ENCODE results near the gene JAG1. TPM values are rescaled to one million over a fixed set of nuclear protein-coding genes. Genes with fewer than 3 reads are reported as not detected.

The JAG1 gene
- total RNA-seq, 1 experiment from 2014 or later = 8.3 TPM

DNA sequence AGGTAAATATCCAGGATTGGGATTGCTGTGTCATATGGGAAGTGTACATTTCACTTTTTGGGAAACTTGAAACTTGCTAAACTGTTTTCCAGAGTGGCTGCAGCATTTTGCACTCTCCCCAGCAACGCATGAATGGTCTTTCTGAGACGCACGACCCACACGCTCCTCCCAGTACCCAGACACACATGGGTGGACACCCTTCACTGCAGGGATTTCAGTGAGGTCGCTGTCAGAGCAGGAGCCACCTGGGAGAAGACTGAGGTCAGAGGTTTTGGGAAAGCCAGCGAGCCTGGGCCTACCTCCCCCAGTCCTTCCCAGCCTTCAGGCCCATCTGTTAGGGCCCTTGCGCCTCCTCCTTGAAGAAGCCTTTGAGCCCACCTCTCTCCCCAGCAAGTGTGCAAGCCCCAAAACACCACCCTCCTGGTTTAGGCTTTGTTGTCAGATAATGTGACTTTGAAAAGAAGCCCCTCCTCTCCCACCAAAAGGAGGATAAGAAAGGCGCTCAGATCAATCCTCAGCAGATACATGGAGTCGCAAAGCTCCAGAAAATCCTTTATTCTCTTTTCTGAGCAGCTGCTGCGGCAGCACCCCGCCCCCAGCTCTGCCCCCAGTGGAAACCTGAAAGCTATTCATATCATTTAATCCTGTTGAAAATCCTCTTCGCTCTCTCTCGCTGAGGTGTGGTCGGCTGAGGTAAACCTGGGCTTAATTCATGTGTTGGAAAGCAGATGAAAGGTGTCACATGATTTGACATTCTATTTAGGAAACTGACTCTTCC is 12.7 kb upstream of the JAG1 start:
- no peak overlapping the region for H3K27ac ChIP-seq (ENCODE audit: low read length)
- no peak overlapping the region for H2AFZ ChIP-seq (ENCODE audit: low read length)
- H4K20me1 ChIP-seq (ENCODE audit: insufficient read depth, low read depth, low read length) = no peaks in the 10 kb centered on the region
- no peaks in the 10 kb centered on the region for H3K4me1 ChIP-seq (ENCODE audit: low read length)
- no peaks in the 10 kb centered on the region for H3K27me3 ChIP-seq (ENCODE audit: low read length)
- no peak overlapping the region for H3K4me3 ChIP-seq (ENCODE audit: low read length)
- no peaks in the 10 kb centered on the region for H3K9me2 ChIP-seq (replicated peaks; ENCODE audit: insufficient read depth, low read length)
- H3K4me2 ChIP-seq (ENCODE audit: low read depth, low read length, poor library complexity, severe bottlenecking) = no peak overlapping the region
- no peaks in the 10 kb centered on the region for H3K36me3 ChIP-seq (ENCODE audit: insufficient read depth, low read length)
- no peaks in the 10 kb centered on the region for H3K9me3 ChIP-seq (ENCODE audit: low read length)
- no peak for DNase-seq
- no peaks in the 10 kb centered on the region for H3K79me2 ChIP-seq (ENCODE audit: low read length)
- no peak overlapping the region for H3K9ac ChIP-seq (ENCODE audit: low read length)

DNA sequence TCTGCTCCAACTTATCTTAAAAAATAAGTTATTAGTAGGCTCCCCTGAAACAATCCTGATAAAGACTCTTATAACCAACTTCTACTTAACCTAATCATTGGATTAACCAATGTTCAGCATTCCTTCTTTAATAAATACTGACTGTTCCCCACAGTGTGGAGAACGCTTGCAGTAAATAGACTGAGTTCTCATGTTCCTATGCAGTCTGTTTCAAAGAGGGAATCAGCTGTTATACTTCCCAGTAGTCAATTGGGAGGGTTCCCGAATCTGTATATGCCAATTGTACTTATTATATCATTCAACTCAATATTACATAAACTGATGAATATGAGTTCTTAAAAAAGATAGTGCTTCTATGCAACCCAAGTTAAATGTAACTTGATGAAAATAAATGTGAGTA is 9.7 kb upstream of the JAG1 start:
- no peaks in the 10 kb centered on the region for H3K9me3 ChIP-seq (ENCODE audit: low read length)
- no peaks in the 10 kb centered on the region for H3K79me2 ChIP-seq (ENCODE audit: low read length)
- no peaks in the 10 kb centered on the region for H4K20me1 ChIP-seq (ENCODE audit: insufficient read depth, low read depth, low read length)
- H3K9me2 ChIP-seq (replicated peaks; ENCODE audit: insufficient read depth, low read length) = no peaks in the 10 kb centered on the region
- no peaks in the 10 kb centered on the region for H3K27me3 ChIP-seq (ENCODE audit: low read length)
- H3K27ac ChIP-seq (ENCODE audit: low read length) = no peak overlapping the region
- no peak for DNase-seq
- H3K9ac ChIP-seq (ENCODE audit: low read length) = no peak overlapping the region
- H3K4me1 ChIP-seq (ENCODE audit: low read length) = no peaks in the 10 kb centered on the region
- no peak overlapping the region for H3K4me2 ChIP-seq (ENCODE audit: low read depth, low read length, poor library complexity, severe bottlenecking)
- no peak overlapping the region for H3K4me3 ChIP-seq (ENCODE audit: low read length)
- no peak overlapping the region for H2AFZ ChIP-seq (ENCODE audit: low read length)
- H3K36me3 ChIP-seq (ENCODE audit: insufficient read depth, low read length) = no peaks in the 10 kb centered on the region

DNA sequence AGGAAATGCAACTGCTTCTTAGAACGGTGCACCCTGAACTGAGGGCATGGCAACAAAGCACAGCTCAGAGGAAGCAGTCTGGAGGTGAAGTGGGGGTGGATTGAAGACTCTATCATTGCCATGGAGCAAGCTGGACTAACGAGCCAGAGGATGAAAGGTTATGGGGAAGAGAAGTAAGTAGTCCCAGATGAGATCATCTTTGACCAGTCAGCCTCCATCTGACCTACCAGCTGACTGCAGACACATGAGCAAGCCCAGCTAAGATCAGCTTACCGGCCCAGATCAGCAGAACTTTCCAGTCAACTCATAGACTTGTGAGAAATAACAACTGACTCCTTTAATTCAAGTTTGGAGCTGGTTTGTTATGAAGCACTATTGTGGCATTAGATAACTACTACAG is 9.1 kb upstream of the JAG1 start:
- DNase-seq = no peak
- H3K9me3 ChIP-seq (ENCODE audit: low read length) = no peaks in the 10 kb centered on the region

DNA sequence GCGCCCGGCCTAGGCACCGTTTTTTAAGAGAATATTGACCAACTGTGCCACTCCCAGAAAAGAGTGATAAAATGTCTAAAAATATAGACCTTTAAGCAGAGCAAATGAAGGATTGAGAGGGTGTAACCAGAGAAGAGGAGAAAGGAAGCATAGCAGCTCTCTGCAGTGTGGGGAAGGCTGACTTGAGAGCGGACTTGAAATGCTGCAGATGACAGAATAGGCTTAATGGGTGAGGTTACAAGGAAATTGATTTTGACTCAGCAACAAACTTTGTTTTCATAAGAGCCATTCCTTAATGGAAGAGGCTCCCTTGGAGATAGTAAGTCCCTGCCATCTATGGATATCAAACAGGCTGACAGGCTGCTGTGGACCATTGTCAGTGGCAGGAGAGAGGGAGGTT is 7.7 kb upstream of the JAG1 start:
- H3K27ac ChIP-seq (ENCODE audit: low read length) = no peak overlapping the region
- H3K27me3 ChIP-seq (ENCODE audit: low read length) = no peaks in the 10 kb centered on the region
- H3K36me3 ChIP-seq (ENCODE audit: insufficient read depth, low read length) = no peaks in the 10 kb centered on the region
- no peaks in the 10 kb centered on the region for H3K9me2 ChIP-seq (replicated peaks; ENCODE audit: insufficient read depth, low read length)
- no peaks in the 10 kb centered on the region for H3K4me1 ChIP-seq (ENCODE audit: low read length)
- no peak overlapping the region for H3K4me2 ChIP-seq (ENCODE audit: low read depth, low read length, poor library complexity, severe bottlenecking)
- no peaks in the 10 kb centered on the region for H4K20me1 ChIP-seq (ENCODE audit: insufficient read depth, low read depth, low read length)
- DNase-seq = no peak
- no peak overlapping the region for H3K9ac ChIP-seq (ENCODE audit: low read length)
- no peak overlapping the region for H2AFZ ChIP-seq (ENCODE audit: low read length)
- no peaks in the 10 kb centered on the region for H3K79me2 ChIP-seq (ENCODE audit: low read length)
- H3K4me3 ChIP-seq (ENCODE audit: low read length) = no peak overlapping the region
- no peaks in the 10 kb centered on the region for H3K9me3 ChIP-seq (ENCODE audit: low read length)

More for the DNA sequence above, 9.1 kb upstream of the JAG1 start:
- Histone ChIP-seq H2AFZ (ENCODE audit: low read length) (no peak overlapping the region), H3K9ac (ENCODE audit: low read length) (no peak overlapping the region), H4K20me1 (ENCODE audit: insufficient read depth, low read depth, low read length) (no peaks in the 10 kb centered on the region), H3K27ac (ENCODE audit: low read length) (no peak overlapping the region), H3K9me2 (replicated peaks; ENCODE audit: insufficient read depth, low read length) (no peaks in the 10 kb centered on the region), H3K27me3 (ENCODE audit: low read length) (no peaks in the 10 kb centered on the region), H3K4me1 (ENCODE audit: low read length) (no peaks in the 10 kb centered on the region), H3K79me2 (ENCODE audit: low read length) (no peaks in the 10 kb centered on the region), H3K4me2 (ENCODE audit: low read depth, low read length, poor library complexity, severe bottlenecking) (no peak overlapping the region), H3K4me3 (ENCODE audit: low read length) (no peak overlapping the region), H3K36me3 (ENCODE audit: insufficient read depth, low read length) (no peaks in the 10 kb centered on the region)

DNA sequence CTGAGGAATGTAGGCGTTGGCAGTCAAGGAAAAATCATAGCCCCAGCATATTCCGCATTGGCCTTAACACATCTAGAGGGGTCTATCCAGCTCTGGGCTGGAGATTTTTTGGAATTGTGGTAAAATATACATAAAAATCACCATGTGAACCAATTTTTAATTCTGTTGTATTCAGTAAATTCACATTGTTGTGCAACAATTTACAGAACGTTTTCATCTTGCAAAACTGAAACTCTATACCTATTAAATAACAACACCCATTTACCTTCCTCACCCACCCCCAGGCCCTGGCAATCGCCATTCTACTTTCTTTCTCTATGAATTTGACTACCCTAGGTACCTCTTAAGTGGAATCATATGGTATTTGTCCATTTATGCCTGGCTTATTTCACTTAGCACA is 6.8 kb upstream of the JAG1 start:
- Histone ChIP-seq H3K4me3 (ENCODE audit: low read length) (no peak overlapping the region), H3K27ac (ENCODE audit: low read length) (no peak overlapping the region), H3K9me3 (ENCODE audit: low read length) (no peaks in the 10 kb centered on the region), H4K20me1 (ENCODE audit: insufficient read depth, low read depth, low read length) (no peaks in the 10 kb centered on the region), H3K79me2 (ENCODE audit: low read length) (no peaks in the 10 kb centered on the region), H3K36me3 (ENCODE audit: insufficient read depth, low read length) (no peaks in the 10 kb centered on the region), H3K27me3 (ENCODE audit: low read length) (no peaks in the 10 kb centered on the region), H3K4me1 (ENCODE audit: low read length) (no peaks in the 10 kb centered on the region), H3K4me2 (ENCODE audit: low read depth, low read length, poor library complexity, severe bottlenecking) (no peak overlapping the region), H3K9ac (ENCODE audit: low read length) (no peak overlapping the region), H2AFZ (ENCODE audit: low read length) (no peak overlapping the region), H3K9me2 (replicated peaks; ENCODE audit: insufficient read depth, low read length) (no peaks in the 10 kb centered on the region)
- DNase-seq = no peak

DNA sequence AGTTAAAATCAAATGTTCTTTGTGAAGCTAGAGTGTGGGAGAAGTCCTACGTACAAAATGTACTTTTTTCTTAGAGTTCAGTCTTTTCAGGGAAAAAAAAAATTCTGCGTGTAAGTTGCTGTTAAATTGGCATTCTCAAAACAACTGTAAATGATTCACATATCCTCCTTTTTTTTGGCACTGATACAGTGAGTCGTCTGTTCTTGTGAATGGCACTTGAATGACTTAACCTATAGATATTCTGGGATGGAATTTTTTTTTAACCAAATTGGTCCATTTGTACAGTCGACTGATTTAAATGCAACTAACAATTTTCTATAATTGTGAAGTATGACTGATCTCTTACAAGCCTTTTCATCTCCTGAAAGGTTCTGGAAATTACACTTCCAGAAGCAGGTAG is 5.5 kb upstream of the JAG1 start:
- DNase-seq = no peak
- Histone ChIP-seq H3K27me3 (ENCODE audit: low read length) (no peaks in the 10 kb centered on the region), H2AFZ (ENCODE audit: low read length) (no peak overlapping the region), H3K4me1 (ENCODE audit: low read length) (peaks cover 12% of the 10 kb centered on the region), H3K4me3 (ENCODE audit: low read length) (no peak overlapping the region), H4K20me1 (ENCODE audit: insufficient read depth, low read depth, low read length) (no peaks in the 10 kb centered on the region), H3K9me2 (replicated peaks; ENCODE audit: insufficient read depth, low read length) (no peaks in the 10 kb centered on the region), H3K9ac (ENCODE audit: low read length) (no peak overlapping the region), H3K79me2 (ENCODE audit: low read length) (no peaks in the 10 kb centered on the region), H3K4me2 (ENCODE audit: low read depth, low read length, poor library complexity, severe bottlenecking) (no peak overlapping the region), H3K9me3 (ENCODE audit: low read length) (no peaks in the 10 kb centered on the region), H3K36me3 (ENCODE audit: insufficient read depth, low read length) (no peaks in the 10 kb centered on the region), H3K27ac (ENCODE audit: low read length) (no peak overlapping the region)

DNA sequence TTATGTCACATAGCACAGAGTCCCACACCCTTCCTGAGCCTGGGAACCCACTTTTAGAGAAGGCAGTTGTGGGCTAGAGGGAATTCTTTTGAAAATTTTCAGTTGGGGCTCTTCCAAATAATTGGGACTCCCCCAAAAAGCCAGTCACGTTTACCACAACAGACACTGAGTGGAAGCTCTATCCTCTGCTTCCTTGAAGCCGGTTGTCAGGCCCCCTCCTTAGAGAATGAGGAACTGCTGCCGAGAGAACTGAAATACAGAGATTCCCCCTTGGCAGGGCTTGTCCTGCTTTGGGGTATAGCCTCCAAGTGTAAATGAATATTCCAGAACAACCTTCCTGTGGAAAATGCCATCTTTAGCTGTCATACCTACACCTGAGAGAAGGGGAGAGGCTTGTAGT is 2.7 kb upstream of the JAG1 start:
- Histone ChIP-seq H3K9ac (ENCODE audit: low read length) (no peak overlapping the region), H3K4me1 (ENCODE audit: low read length) (peaks cover 29% of the 10 kb centered on the region), H3K9me2 (replicated peaks; ENCODE audit: insufficient read depth, low read length) (no peaks in the 10 kb centered on the region), H3K36me3 (ENCODE audit: insufficient read depth, low read length) (no peaks in the 10 kb centered on the region), H3K27ac (ENCODE audit: low read length) (no peak overlapping the region), H3K79me2 (ENCODE audit: low read length) (no peaks in the 10 kb centered on the region), H4K20me1 (ENCODE audit: insufficient read depth, low read depth, low read length) (no peaks in the 10 kb centered on the region), H3K9me3 (ENCODE audit: low read length) (no peaks in the 10 kb centered on the region), H2AFZ (ENCODE audit: low read length) (no peak overlapping the region), H3K4me3 (ENCODE audit: low read length) (no peak overlapping the region), H3K27me3 (ENCODE audit: low read length) (no peaks in the 10 kb centered on the region), H3K4me2 (ENCODE audit: low read depth, low read length, poor library complexity, severe bottlenecking) (no peak overlapping the region)
- DNase-seq = no peak

DNA sequence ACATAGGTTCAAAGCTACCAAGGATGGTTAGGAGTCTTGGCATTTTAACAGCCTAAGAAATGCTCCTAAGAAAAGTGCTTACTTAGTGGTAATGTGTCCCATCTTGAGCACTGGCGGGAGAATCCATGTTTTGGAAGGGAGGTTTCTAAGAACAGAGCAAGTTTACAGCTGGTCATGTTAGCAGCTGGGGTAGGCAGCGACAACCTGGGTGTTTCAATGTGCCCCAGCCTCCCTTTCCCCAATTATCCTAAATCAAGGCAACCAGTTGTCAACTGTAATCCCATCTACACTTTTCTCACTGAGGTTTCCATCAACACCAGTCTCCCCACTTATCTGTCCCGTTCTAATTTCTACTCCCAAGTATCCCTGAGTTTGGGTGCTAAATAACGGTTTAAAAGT is 1.6 kb upstream of the JAG1 start:
- no peaks in the 10 kb centered on the region for H3K9me3 ChIP-seq (ENCODE audit: low read length)
- H3K4me2 ChIP-seq (ENCODE audit: low read depth, low read length, poor library complexity, severe bottlenecking) = peak overlapping the region; percentile 77
- H3K36me3 ChIP-seq (ENCODE audit: insufficient read depth, low read length) = no peaks in the 10 kb centered on the region
- peaks cover 40% of the 10 kb centered on the region for H3K4me1 ChIP-seq (ENCODE audit: low read length)
- H4K20me1 ChIP-seq (ENCODE audit: insufficient read depth, low read depth, low read length) = no peaks in the 10 kb centered on the region
- H3K9ac ChIP-seq (ENCODE audit: low read length) = peak overlapping the region; percentile 74
- H3K27ac ChIP-seq (ENCODE audit: low read length) = no peak overlapping the region
- no peaks in the 10 kb centered on the region for H3K27me3 ChIP-seq (ENCODE audit: low read length)
- no peak for DNase-seq
- H3K79me2 ChIP-seq (ENCODE audit: low read length) = no peaks in the 10 kb centered on the region
- H3K9me2 ChIP-seq (replicated peaks; ENCODE audit: insufficient read depth, low read length) = no peaks in the 10 kb centered on the region
- H3K4me3 ChIP-seq (ENCODE audit: low read length) = peak overlapping the region; percentile 75; the same call in 1 of the 2 replicates
- no peak overlapping the region for H2AFZ ChIP-seq (ENCODE audit: low read length)
